GM12872 (cell line): ENCODE data around the gene SH3PXD2B.
A peak's percentile ranks its signal among the peaks of the same experiment; 100 is the strongest.

ENCODE experiments used
- CTCF ChIP-seq: IDR thresholded peaks from 3 replicates; pipeline ENCODE4 v1.5.1; 2011; ENCODE audit warnings: low read depth, mild to moderate bottlenecking, low read length, moderate library complexity; ENCODE audit not compliant: insufficient read depth

Gene SH3PXD2B

GRCh38 chr5:172334641-172335040, 119.7 kb downstream of the SH3PXD2B start:
- no peak for TF ChIP-seq CTCF

GRCh38 chr5:172334196-172334595, 120.1 kb downstream of the SH3PXD2B start:
- TF ChIP-seq CTCF = peak; percentile 27; the same call in 2 of the 3 replicates

- no peak for TF ChIP-seq CTCF
Measured at GRCh38 chr5:172325452-172325851, 128.9 kb downstream of the SH3PXD2B start.

DNA sequence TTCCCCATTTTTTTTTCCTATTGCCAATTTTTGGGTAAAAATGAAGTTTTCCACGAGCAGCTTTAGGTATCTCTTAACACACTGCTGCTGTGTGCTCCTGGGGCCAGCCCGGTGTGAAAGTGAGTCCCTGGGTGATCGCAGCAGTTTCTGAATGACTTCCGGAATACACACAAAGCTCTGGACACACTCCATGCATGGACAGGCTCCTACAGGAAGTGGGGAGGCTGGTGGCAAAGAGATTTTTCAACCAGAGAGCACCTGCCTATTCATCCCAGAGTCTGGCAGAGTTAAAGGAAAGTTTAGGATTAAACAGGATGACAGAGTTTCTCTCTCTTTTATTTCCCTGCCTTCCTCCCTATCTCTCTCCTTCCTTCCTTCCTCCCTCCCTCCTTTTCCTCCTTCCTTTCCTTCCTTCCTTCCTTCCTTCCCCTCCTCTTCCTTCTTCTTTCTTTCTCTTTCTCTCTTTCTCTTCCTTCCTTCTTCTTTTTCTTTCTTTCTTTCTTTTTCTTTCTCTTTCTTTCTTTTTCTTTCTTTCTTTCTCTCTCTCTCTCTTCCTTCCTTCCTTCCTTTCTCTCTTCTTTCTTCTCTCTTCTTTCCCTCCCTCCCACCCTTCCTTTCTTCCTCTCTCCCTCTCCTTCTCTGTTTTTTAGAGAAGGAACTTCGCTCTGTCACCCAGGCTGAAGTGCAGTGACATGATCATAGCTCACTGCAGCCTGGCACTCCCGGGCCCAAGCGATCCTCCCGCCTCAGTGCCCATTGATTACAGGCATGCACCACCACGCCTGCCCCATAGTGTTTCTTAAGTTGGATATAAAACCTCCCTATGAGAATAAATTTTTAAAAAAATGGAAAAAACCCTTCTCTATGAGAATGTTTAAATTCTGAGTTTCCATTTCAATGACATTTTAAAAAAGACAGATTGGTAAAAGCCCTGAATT, 132.0 kb downstream of the SH3PXD2B start:
- TF ChIP-seq CTCF = no peak

DNA sequence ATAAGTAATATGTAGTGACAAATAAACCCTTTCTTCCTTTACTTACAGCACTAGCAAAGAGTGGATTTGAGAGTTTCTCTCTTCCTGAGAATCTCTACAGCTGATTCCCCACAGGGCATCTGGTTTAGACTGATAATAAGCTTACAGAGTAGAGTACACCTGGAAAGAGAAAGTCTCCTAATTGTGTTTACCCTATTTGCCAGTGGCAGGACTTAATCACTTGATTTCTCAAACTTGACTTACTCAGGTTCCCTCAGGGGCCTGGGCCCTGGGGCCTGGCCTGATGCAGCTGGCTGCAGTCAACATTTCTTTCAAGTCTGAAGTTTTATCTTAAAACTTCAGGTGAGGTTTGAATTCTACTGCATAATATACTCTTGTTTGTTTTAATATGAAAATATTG, 132.7 kb downstream of the SH3PXD2B start:
- TF ChIP-seq CTCF = no peak

- TF ChIP-seq CTCF = no peak
Measured at GRCh38 chr5:172319708-172320441, 134.4 kb downstream of the SH3PXD2B start.
